ENCODE results near the gene G3BP2. TPM values are rescaled to one million over a fixed set of nuclear protein-coding genes. Genes with fewer than 3 reads are reported as not detected.

G3BP2 gene
- total and polyA plus RNA-seq, 4 donors = 15.7 to 81.6 (median 55.1) TPM

DNA sequence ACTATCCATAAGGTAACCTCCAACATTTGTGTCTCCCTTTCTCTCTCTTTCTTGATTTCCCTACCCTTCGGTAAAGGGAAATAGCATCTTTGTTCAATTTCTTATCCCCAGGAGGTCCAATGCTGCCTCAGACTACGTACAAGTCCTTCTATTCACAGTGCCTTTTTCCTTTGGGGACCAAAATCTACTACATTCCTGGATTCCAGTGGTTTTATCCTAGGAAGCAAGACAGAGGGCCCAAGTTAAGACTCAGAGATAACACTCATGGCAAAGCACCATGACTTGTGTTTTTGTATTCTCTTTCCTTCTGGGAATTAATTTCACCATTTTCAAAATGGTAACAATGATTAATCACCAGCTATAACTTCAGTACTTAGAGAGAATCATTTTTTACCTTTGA is 10.6 kb downstream of the G3BP2 start (continued):
- no peak for TF ChIP-seq EGR1 (IDR thresholded peaks at IDR 0.05; ENCODE audit: low read depth in 2 of 2)

DNA sequence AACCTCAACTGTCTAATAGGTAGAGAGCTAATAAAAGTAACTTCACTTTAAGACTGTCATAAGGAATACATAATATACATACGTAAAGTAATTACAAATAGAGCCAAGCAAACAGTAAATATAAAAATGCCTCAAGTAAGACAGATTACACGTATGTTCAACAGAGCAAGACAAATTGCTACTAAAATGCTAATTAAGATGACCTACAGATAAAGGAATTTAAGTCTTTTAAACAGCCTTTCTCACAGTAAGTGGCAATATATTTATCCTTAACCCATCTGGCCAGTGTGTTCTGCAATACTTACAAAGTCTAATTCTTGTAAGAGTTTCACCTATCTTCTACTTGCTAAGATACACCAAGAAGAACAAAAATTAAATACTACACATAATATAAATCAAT is 12.7 kb downstream of the G3BP2 start:
- no peak overlapping the region for H3K4me3 ChIP-seq (ENCODE audit: low read depth in 1 of 3, low read length in 3 of 3)
- TF ChIP-seq HNF4G (IDR thresholded peaks at IDR 0.05) (no peak), YY1 (IDR thresholded peaks at IDR 0.05) (no peak)
- H3K27me3 ChIP-seq (ENCODE audit: control insufficient read depth in 4 of 4, insufficient read depth in 4 of 4, low read length in 3 of 4) = no peaks in the 10 kb centered on the region
- H3K27ac ChIP-seq (ENCODE audit: low read depth in 1 of 2, low read length in 2 of 2) = no peak overlapping the region
- DNase-seq (ENCODE audit: low spot score) = no peak
- H3K36me3 ChIP-seq (ENCODE audit: control insufficient read depth in 4 of 4, insufficient read depth in 3 of 4, low read depth in 1 of 4, low read length in 3 of 4) = peaks cover 5 to 19% (median 18%) of the 10 kb centered on the region in 4 donors
- WGBS = 90% methylated on average over 2 of the region's 2 CpGs
- no peaks in the 10 kb centered on the region for H3K9me3 ChIP-seq (ENCODE audit: control insufficient read depth in 4 of 4, low read length in 3 of 4)
- no peak overlapping the region for H3K9ac ChIP-seq (ENCODE audit: low read depth in 1 of 2, low read length in 2 of 2)
- H3K4me1 ChIP-seq (ENCODE audit: control insufficient read depth in 4 of 4, insufficient read depth in 4 of 4, low read length in 3 of 4) = peaks cover 0 to 2% (median 0%) of the 10 kb centered on the region in 4 donors

DNA sequence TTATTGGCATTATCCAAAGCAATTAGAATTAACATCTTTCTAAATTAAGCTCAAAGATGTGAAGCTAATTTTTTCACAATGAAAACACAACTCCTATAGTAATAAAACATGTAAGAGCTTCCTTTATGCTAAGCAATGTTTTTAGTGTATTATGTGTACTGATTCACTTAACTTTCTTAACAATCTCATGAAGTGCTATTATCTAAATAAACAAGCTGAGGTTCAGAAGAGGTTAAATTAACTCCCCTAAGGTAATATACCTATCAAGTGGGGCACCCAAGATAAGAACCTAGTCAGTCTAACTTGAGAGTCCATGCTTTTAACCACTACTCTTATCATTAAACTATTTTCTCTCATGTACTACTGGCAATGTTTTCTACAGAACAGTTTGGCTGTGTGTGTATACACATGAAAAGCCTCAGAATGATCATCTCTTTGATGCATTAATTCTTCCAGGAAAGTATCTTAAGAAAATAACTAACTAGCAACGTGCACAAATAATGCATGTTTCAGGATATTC is 13.6 kb downstream of the G3BP2 start:
- no peak overlapping the region for H3K9ac ChIP-seq (ENCODE audit: low read depth in 1 of 2, low read length in 2 of 2)
- H3K27me3 ChIP-seq (ENCODE audit: control insufficient read depth in 4 of 4, insufficient read depth in 4 of 4, low read length in 3 of 4) = no peaks in the 10 kb centered on the region
- WGBS = 83% methylated on average over 1 of the region's 1 CpG
- H3K4me3 ChIP-seq (ENCODE audit: low read depth in 1 of 3, low read length in 3 of 3) = no peak overlapping the region
- DNase-seq (ENCODE audit: low spot score) = no peak
- no peaks in the 10 kb centered on the region for H3K9me3 ChIP-seq (ENCODE audit: control insufficient read depth in 4 of 4, low read length in 3 of 4)
- TF ChIP-seq SP1 (IDR thresholded peaks at IDR 0.05) = no peak
- TF ChIP-seq YY1 (IDR thresholded peaks at IDR 0.05) = no peak
- TF ChIP-seq EGR1 (IDR thresholded peaks at IDR 0.05; ENCODE audit: low read depth in 2 of 2) = no peak
- no peak for TF ChIP-seq FOXA2 (IDR thresholded peaks at IDR 0.05)
- TF ChIP-seq FOXA1 (IDR thresholded peaks at IDR 0.05) = no peak
- TF ChIP-seq, protein P1, sequence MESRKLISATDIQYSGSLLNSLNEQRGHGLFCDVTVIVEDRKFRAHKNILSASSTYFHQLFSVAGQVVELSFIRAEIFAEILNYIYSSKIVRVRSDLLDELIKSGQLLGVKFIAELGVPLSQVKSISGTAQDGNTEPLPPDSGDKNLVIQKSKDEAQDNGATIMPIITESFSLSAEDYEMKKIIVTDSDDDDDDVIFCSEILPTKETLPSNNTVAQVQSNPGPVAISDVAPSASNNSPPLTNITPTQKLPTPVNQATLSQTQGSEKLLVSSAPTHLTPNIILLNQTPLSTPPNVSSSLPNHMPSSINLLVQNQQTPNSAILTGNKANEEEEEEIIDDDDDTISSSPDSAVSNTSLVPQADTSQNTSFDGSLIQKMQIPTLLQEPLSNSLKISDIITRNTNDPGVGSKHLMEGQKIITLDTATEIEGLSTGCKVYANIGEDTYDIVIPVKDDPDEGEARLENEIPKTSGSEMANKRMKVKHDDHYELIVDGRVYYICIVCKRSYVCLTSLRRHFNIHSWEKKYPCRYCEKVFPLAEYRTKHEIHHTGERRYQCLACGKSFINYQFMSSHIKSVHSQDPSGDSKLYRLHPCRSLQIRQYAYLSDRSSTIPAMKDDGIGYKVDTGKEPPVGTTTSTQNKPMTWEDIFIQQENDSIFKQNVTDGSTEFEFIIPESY (IDR thresholded peaks at IDR 0.05) = no peak
- TF ChIP-seq, protein P2, sequence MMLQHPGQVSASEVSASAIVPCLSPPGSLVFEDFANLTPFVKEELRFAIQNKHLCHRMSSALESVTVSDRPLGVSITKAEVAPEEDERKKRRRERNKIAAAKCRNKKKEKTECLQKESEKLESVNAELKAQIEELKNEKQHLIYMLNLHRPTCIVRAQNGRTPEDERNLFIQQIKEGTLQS (IDR thresholded peaks at IDR 0.05) = no peak
- no peak for TF ChIP-seq HNF4G (IDR thresholded peaks at IDR 0.05)
- TF ChIP-seq NR2F2 (IDR thresholded peaks at IDR 0.05) = no peak
- TF ChIP-seq RAD21 (IDR thresholded peaks at IDR 0.05) = no peak
- TF ChIP-seq, protein P3, sequence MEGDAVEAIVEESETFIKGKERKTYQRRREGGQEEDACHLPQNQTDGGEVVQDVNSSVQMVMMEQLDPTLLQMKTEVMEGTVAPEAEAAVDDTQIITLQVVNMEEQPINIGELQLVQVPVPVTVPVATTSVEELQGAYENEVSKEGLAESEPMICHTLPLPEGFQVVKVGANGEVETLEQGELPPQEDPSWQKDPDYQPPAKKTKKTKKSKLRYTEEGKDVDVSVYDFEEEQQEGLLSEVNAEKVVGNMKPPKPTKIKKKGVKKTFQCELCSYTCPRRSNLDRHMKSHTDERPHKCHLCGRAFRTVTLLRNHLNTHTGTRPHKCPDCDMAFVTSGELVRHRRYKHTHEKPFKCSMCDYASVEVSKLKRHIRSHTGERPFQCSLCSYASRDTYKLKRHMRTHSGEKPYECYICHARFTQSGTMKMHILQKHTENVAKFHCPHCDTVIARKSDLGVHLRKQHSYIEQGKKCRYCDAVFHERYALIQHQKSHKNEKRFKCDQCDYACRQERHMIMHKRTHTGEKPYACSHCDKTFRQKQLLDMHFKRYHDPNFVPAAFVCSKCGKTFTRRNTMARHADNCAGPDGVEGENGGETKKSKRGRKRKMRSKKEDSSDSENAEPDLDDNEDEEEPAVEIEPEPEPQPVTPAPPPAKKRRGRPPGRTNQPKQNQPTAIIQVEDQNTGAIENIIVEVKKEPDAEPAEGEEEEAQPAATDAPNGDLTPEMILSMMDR (IDR thresholded peaks at IDR 0.05; ENCODE audit: low read depth, low read length, missing input control) = no peak
- no peak for TF ChIP-seq HNF4A (conservative IDR thresholded peaks at IDR 0.05)
- H3K4me1 ChIP-seq (ENCODE audit: control insufficient read depth in 4 of 4, insufficient read depth in 4 of 4, low read length in 3 of 4) = no peaks in the 10 kb centered on the region
- H3K27ac ChIP-seq (ENCODE audit: low read depth in 1 of 2, low read length in 2 of 2) = no peak overlapping the region
- peaks cover 5 to 28% (median 26%) of the 10 kb centered on the region in 4 donors for H3K36me3 ChIP-seq (ENCODE audit: control insufficient read depth in 4 of 4, insufficient read depth in 3 of 4, low read depth in 1 of 4, low read length in 3 of 4)

DNA sequence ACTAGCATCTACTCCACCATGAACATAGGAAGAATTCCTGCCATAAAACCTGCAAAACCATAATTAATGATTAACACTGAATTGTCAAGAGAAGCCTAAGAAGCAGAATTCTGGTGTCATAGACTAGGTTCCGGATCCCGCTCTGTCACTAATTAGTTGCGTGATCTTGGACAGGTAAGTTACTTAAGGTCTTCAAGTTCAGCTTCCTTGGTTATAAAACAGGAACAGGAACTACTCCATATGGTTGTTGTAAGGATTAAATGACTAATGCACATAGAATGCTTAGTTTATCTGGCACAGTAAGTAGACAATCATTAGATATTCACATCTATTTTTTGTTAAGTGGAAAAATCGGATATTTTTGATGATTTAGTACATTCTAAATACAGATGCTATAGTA is 14.3 kb downstream of the G3BP2 start:
- H3K9ac ChIP-seq (ENCODE audit: low read depth in 1 of 2, low read length in 2 of 2) = no peak overlapping the region
- H3K9me3 ChIP-seq (ENCODE audit: control insufficient read depth in 4 of 4, low read length in 3 of 4) = no peaks in the 10 kb centered on the region
- no peaks in the 10 kb centered on the region for H3K4me1 ChIP-seq (ENCODE audit: control insufficient read depth in 4 of 4, insufficient read depth in 4 of 4, low read length in 3 of 4)
- H3K27me3 ChIP-seq (ENCODE audit: control insufficient read depth in 4 of 4, insufficient read depth in 4 of 4, low read length in 3 of 4) = no peaks in the 10 kb centered on the region
- TF ChIP-seq RAD21 (IDR thresholded peaks at IDR 0.05) = no peak
- TF ChIP-seq YY1 (IDR thresholded peaks at IDR 0.05) = no peak
- TF ChIP-seq, protein P2 (IDR thresholded peaks at IDR 0.05) = no peak
- WGBS = 86% methylated on average over 4 of the region's 4 CpGs
- no peak overlapping the region for H3K4me3 ChIP-seq (ENCODE audit: low read depth in 1 of 3, low read length in 3 of 3)
- no peak overlapping the region for H3K27ac ChIP-seq (ENCODE audit: low read depth in 1 of 2, low read length in 2 of 2)
- DNase-seq (ENCODE audit: low spot score) = no peak
- H3K36me3 ChIP-seq (ENCODE audit: control insufficient read depth in 4 of 4, insufficient read depth in 3 of 4, low read depth in 1 of 4, low read length in 3 of 4) = peaks cover 5 to 33% (median 29%) of the 10 kb centered on the region in 4 donors
